GM12872 (cell line): ENCODE results near the gene MEIS3.

Experiments
- CTCF ChIP-seq: IDR thresholded peaks from 3 replicates; pipeline ENCODE4 v1.5.1; 2011; ENCODE audit warnings: low read depth, mild to moderate bottlenecking, low read length, moderate library complexity; ENCODE audit not compliant: insufficient read depth

Gene MEIS3

GRCh38 chr19:47408156-47408938, 11.0 kb downstream of the MEIS3 start:
- TF ChIP-seq CTCF = no peak

GRCh38 chr19:47407417-47407774, 11.9 kb downstream of the MEIS3 start:
- TF ChIP-seq CTCF = no peak

GRCh38 chr19:47406711-47407416, 12.5 kb downstream of the MEIS3 start:
- TF ChIP-seq CTCF = no peak

- TF ChIP-seq CTCF = no peak
Observed at GRCh38 chr19:47405854-47406417, 13.4 kb downstream of the MEIS3 start.

- no peak for TF ChIP-seq CTCF
Observed at GRCh38 chr19:47405197-47405550, 14.2 kb downstream of the MEIS3 start.

- no peak for TF ChIP-seq CTCF
Observed at GRCh38 chr19:47404334-47405196, 14.8 kb downstream of the MEIS3 start.

- TF ChIP-seq CTCF = no peak
Observed at GRCh38 chr19:47402504-47402903, 16.8 kb downstream of the MEIS3 start.
